HG03575 (cell line): ENCODE results near the gene SPRR3.

Source experiments
- ATAC-seq: cut with Tn5 transposase; IDR thresholded peaks from one replicate; pipeline ENCODE4 v1.9.1; 2021; ENCODE audit not compliant: unreplicated experiment, insufficient number of reproducible peaks, low FRiP score; ENCODE audit errors: extremely low read depth

SPRR3 gene

GRCh38 chr1:153032073-153032472 lies 30.5 kb downstream of the SPRR3 start:
- ATAC-seq: no peak

DNA sequence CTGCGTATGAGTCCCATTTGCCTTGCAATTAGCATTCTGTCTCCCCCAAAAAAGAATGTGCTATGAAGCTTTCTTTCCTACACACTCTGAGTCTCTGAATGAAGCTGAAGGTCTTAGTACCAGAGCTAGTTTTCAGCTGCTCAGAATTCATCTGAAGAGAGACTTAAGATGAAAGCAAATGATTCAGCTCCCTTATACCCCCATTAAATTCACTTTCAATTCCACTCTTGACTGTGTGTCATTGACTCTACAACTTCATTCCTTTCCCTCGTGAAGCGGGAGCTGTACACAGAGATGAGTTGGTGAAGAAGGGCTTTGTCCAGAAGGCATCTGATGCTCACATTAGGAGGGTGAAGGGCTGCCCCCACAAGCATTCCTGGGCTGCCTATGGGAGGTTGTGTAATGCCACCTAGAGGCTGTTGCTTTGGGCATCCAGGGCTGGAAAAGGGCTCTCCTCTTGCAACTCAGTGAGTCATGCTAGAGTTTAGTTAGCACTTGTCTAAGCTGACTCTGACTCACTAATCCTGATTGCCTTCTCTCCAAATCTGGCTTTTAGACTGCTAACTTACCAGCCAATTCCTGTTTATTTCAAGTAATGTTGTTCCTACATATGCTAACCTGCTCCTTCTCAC lies 31.2 kb downstream of the SPRR3 start:
- no peak for ATAC-seq

GRCh38 chr1:153035211-153035610 lies 33.7 kb downstream of the SPRR3 start:
- ATAC-seq: no peak

DNA sequence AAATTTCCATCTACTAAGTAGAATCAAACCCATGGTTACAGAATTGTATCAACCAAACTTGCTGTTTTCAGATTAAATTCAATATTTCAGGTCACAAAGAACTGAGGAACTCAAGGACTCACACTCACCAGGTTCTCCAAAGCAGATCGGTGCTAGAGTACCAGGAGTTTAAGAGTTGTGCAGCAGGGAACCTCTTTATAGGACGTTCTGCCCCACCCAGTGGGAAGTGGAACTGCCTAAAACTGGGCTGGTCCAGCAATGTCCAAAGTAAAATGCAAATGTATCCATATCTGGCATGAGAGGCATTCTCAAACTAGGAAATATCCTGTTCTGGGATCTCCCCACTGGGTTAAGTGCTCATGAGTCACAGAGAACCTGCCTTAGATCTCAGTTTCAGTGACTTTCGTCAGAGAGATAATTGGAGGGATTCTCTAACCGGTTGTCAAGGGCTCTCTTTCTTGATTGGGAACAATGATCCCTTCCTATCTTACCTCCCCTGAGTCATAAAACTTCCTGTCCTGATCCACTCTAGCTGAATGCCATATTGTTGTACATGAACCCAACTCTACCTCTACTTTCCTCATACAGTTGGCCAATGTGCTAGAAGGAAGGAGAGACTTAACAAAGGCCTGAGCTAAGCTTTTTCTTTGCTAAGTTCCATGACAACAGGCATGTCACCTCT lies 39.5 kb downstream of the SPRR3 start, which contains the start of gene SPRR2D:
Gene SPRR2D, minus strand, starts transcription at position 171 of the 682 bp plus-strand sequence. CDS start 774 bp downstream, outside the sequence.
- ATAC-seq: no peak

DNA sequence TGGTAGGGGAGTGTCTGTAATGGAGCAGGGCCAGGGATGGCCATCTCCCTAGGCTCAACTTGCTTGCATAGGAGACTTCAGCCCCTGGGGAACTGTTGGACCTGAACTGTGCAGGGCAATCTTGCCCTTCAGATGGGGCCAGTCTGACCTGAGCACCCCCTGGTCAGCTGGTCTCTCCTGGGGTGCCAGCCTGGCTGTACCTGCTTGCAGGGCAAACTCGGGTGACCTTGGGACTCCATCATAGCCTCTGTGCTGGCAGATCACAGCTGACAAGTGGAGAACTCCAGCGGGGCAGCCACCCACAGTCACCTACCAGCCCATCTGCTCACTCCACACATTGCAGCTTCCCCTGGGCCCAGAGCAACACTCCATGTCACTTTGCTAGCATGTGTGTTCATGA lies 47.7 kb downstream of the SPRR3 start:
- ATAC-seq: no peak
